Thyroid gland (tissue), 4 donors: ENCODE data around the gene IL4R. TPM values are rescaled to one million over a fixed set of nuclear protein-coding genes. Genes with fewer than 3 reads are reported as not detected.
"Not testable (repeated sequence)": the region's sequence is repeated elsewhere in the genome, so short reads cannot be mapped to it uniquely, and the experiment has no call there.

Experiments
- DNase-seq, 2 donors: peaks; one replicate each; pipeline ENCODE4 v3.0.0-alpha.2; 2019
- H3K27ac ChIP-seq, 3 donors: fragments of 200-600 bp; sonication (generic); 1 replicate in 2 of 3; 2 replicates in 1 of 3; pipeline ENCODE4 v1.5.1; 2016 to 2019; ENCODE audit warnings: mild to moderate bottlenecking in 1 of 3, moderate library complexity in 1 of 3
- H3K27me3 ChIP-seq: fragments of 200-600 bp; sonication (generic); one replicate; pipeline ENCODE4 v1.5.1; 2019
- H3K36me3 ChIP-seq, 2 donors: fragments of 200-600 bp; sonication (generic); one replicate each; pipeline ENCODE4 v1.5.1; 2016 to 2019
- H3K4me1 ChIP-seq, 2 donors: fragments of 200-600 bp; sonication (generic); one replicate each; pipeline ENCODE4 v1.5.1; 2017 to 2019
- H3K4me3 ChIP-seq, 3 donors: fragments of 200-600 bp; sonication (generic); replicated peaks in 1 of 3; 1 replicate in 2 of 3; 2 replicates in 1 of 3; pipeline ENCODE4 v1.5.1; 2016; ENCODE audit warnings: mild to moderate bottlenecking in 1 of 3
- H3K9me3 ChIP-seq: fragments of 200-600 bp; sonication (generic); one replicate; pipeline ENCODE4 v1.5.1; 2017
- POLR2A ChIP-seq, 2 donors: fragments of 450-650 bp; IDR thresholded peaks; one replicate each; pipeline ENCODE4 v1.6.1; 2017; ENCODE audit warnings: antibody characterized with exemption in 2 of 2, mild to moderate bottlenecking in 2 of 2, moderate library complexity in 1 of 2
- WGBS, 2 donors: methylation state at CpG; one replicate each; pipeline ENCODE4 v1.1.5; 2017; 5-methylcytosine and 5-hydroxymethylcytosine counted together
- intact Hi-C: fragments of 100-400 bp; cut with DNase I; formaldehyde crosslinking; loops from one replicate; pipeline ENCODE4 v1.15.1; 2023
- total RNA-seq, 4 donors: library from RNA; depleted of rRNA; stranded (reverse); fragments of >200 nt; gene quantifications; one replicate each; pipeline ENCODE4 v1.2.3, GENCODE V29; 2016
- TF ChIP-seq, protein P1 (sequence below), 6 experiments: fragments of 200-600 bp in 3 of 6; fragments of 450-650 bp in 3 of 6; sonication (generic) in 3 of 6; IDR thresholded peaks; one replicate each; pipeline ENCODE4 v1.5.1; 2016 to 2019; ENCODE audit warnings: antibody characterized with exemption in 6 of 6, mild to moderate bottlenecking in 2 of 6, inconsistent platforms in 1 of 6, moderate library complexity in 1 of 6

Gene IL4R
- total RNA-seq, 4 donors from 2014 or later = 18.5 to 42.5 (median 21.7) TPM

DNA sequence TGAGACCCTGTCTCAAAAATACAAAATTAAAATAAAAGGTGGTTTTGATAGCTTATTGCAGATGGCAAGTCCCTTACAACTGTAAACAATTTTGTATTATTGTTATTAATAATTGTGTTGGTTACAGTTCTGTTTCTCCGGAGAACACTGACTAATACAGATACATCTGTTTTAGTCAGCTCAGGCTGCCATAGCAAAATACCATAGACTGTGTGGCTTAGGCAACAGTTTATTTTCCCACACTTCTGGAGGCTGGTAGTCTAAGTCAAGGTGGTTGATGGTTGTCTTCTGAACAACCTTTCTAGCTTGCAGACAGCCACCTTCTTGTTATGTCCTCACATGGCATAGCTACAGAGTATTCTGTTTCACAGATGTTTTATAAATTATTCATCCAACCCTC, 74.0 kb downstream of the IL4R start:
- H3K9me3 ChIP-seq = no peaks in the 10 kb centered on the region
- WGBS, 2 donors = 90 to 96% methylated on average over 1 of the region's 1 CpG
- no peak for TF ChIP-seq POLR2A (IDR thresholded peaks at IDR 0.05)
- TF ChIP-seq, protein P1, sequence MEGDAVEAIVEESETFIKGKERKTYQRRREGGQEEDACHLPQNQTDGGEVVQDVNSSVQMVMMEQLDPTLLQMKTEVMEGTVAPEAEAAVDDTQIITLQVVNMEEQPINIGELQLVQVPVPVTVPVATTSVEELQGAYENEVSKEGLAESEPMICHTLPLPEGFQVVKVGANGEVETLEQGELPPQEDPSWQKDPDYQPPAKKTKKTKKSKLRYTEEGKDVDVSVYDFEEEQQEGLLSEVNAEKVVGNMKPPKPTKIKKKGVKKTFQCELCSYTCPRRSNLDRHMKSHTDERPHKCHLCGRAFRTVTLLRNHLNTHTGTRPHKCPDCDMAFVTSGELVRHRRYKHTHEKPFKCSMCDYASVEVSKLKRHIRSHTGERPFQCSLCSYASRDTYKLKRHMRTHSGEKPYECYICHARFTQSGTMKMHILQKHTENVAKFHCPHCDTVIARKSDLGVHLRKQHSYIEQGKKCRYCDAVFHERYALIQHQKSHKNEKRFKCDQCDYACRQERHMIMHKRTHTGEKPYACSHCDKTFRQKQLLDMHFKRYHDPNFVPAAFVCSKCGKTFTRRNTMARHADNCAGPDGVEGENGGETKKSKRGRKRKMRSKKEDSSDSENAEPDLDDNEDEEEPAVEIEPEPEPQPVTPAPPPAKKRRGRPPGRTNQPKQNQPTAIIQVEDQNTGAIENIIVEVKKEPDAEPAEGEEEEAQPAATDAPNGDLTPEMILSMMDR (IDR thresholded peaks at IDR 0.05) = no peak
- intact Hi-C loops = no loop called here
- H3K4me1 ChIP-seq = no peaks in the 10 kb centered on the region
- no peaks in the 10 kb centered on the region for H3K27me3 ChIP-seq
- H3K36me3 ChIP-seq = no peaks in the 10 kb centered on the region
- no peak for DNase-seq
- no peak overlapping the region for H3K27ac ChIP-seq
- no peak overlapping the region for H3K4me3 ChIP-seq

DNA sequence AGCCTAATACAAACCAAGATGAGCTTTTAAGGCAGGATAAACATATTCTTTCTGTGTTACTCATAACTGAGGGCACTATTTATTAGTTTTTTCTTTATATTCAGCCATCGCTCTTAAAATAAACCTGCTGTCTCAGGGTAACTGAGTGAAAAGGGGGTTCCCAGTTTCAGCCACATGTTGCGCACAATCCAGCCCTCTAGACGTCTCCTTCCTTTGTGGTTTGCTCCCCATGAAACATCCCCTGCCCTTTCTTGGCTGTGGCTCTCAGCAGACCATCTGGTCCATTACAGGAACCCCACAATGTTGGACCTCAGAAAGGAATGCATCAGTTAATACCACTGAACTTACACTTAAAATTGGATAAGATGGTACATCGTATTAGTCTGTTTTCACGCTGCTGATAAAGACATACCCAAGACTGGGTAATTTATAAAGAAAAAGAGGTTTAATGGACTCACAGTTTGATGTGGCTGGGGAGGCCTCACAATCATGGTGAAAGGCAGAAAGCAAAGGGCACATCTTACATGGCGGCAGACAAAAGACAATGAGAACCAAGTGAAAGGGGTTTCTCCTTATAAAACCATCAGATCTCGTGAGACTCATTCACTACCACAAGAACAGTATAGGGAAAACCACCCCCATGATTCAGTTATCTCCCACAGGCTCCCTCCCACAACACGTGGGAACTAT, 75.6 kb downstream of the IL4R start:
- DNase-seq = no peak
- H3K27ac ChIP-seq = no peak overlapping the region
- H3K4me1 ChIP-seq = no peaks in the 10 kb centered on the region
- H3K27me3 ChIP-seq = no peaks in the 10 kb centered on the region
- no peak for TF ChIP-seq POLR2A (IDR thresholded peaks at IDR 0.05)
- TF ChIP-seq, protein P1 (IDR thresholded peaks at IDR 0.05) = no peak
- no peaks in the 10 kb centered on the region for H3K9me3 ChIP-seq
- intact Hi-C loops = no loop called here
- WGBS, 2 donors = 85 to 91% methylated on average over 8 of the region's 8 CpGs
- H3K4me3 ChIP-seq = no peak overlapping the region
- no peaks in the 10 kb centered on the region for H3K36me3 ChIP-seq

DNA sequence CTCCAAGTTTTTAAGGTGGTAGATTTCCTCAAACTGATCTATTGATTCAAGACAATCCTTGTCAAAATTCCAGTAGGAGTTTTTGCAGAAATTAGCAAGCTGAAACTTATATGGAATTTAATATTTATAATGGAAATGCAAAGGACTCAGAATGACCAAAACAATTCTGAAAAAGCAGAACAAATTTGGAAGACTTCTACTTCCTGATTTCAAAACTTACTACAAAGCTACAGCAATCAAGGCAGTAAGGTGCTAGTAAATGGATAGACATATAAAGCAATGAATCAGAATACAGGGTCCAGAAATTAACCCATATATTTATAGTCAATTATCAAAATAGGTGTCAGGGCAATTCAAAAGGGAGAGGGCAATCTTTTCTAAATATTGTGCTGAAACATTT, 76.4 kb downstream of the IL4R start:
- Histone ChIP-seq H3K27me3 (no peaks in the 10 kb centered on the region), H3K36me3 (no peaks in the 10 kb centered on the region), H3K27ac (no peak overlapping the region), H3K4me1 (no peaks in the 10 kb centered on the region), H3K4me3 (no peak overlapping the region), H3K9me3 (no peaks in the 10 kb centered on the region)
- no peak for DNase-seq
- intact Hi-C loops = no loop called here
- no peak for TF ChIP-seq POLR2A (IDR thresholded peaks at IDR 0.05)
- TF ChIP-seq, protein P1 (IDR thresholded peaks at IDR 0.05) = no peak

DNA sequence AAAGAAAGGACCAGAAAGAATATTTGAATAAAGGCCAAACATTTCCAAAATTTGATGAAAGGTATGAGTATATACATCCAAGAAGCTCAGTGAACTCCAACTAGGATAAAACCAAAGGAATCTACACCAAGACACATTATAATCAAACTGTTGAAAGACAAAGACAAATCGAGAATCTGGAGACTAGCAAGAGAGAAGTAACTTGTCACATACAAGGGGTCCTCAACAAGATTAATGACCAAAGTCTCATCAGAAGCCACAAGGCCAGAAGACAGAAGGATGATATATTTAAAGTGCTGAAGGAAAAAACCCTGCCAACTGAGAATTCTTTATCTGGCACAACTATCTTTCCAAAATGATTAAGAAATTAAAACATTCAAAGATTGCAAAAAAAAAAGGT, 78.9 kb downstream of the IL4R start:
- intact Hi-C loops = no loop called here
- H3K4me3 ChIP-seq = no peak overlapping the region
- WGBS, 2 donors = 69 to 85% methylated on average over 1 of the region's 1 CpG

DNA sequence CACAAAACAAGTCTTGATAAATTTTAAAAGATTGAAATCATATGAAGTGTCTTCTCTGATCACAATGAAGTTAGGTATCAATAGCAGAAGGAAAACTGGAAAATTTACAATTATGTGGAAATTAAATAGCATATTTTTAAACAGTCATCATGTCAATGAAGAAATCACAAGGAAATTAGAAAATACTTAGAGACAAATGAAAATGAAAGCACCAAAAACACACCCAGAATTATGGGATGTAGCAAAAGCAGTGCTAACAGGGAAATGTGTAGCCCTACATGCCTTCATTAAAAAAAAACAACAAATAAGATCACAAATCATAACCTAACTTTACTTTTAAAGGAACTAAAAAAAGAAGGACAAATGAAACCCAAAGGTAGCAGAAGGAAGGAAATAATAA, 80.7 kb downstream of the IL4R start:
- no peak overlapping the region for H3K4me3 ChIP-seq
- no peak overlapping the region for H3K27ac ChIP-seq
- TF ChIP-seq, protein P1 (IDR thresholded peaks at IDR 0.05) = no peak
- no peak for TF ChIP-seq POLR2A (IDR thresholded peaks at IDR 0.05)
- intact Hi-C loops = no loop called here
- no peaks in the 10 kb centered on the region for H3K36me3 ChIP-seq
- no peaks in the 10 kb centered on the region for H3K27me3 ChIP-seq
- no peaks in the 10 kb centered on the region for H3K9me3 ChIP-seq
- H3K4me1 ChIP-seq = no peaks in the 10 kb centered on the region
- DNase-seq = no peak

More for the DNA sequence above, 78.9 kb downstream of the IL4R start:
- TF ChIP-seq POLR2A (IDR thresholded peaks at IDR 0.05) = no peak
- TF ChIP-seq, protein P1 (IDR thresholded peaks at IDR 0.05) = no peak
- DNase-seq = no peak
- Histone ChIP-seq H3K36me3 (no peaks in the 10 kb centered on the region), H3K27ac (no peak overlapping the region), H3K9me3 (no peaks in the 10 kb centered on the region), H3K4me1 (no peaks in the 10 kb centered on the region), H3K27me3 (no peaks in the 10 kb centered on the region)

DNA sequence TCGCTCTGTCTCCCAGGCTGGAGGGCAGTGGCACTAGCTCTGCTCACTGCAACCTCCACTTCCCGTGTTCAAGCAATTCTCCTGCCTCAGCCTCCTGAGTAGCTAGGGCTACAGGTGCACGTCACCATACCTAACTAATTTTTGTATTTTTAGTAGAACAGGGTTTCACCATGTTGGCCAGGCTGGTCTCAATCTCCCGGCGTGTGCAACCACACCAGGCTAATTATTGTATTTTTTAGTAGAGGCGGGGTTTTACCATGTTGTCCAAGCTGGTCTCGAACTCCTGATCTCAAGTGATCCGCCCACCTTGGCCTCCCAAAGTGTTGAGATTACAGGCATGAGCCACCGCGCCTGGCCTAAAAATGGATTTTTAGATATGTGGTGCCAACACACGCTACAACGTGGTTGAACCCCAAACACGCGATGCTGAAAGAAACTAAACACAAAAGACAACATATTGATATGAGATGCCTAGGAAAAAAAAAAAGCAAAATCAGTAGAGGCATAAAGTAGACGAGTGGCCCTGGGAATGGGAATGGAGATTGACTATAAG, 84.6 kb downstream of the IL4R start:
- H3K36me3 ChIP-seq, DNase-seq, H3K9me3 ChIP-seq, intact Hi-C loops, H3K27me3 ChIP-seq, H3K4me3 ChIP-seq, H3K27ac ChIP-seq: not testable (repeated sequence)
- WGBS, 2 donors = 87 to 89% methylated on average over 15 of the region's 15 CpGs
- H3K4me1 ChIP-seq = peaks cover 0 to 16% of the 10 kb centered on the region in 2 donors
